Upper lobe of right lung (tissue), 1 donor: ENCODE measurements around the gene PRORP. TPM values are rescaled to one million over a fixed set of nuclear protein-coding genes. Genes with fewer than 3 reads are reported as not detected.

Source experiments
- ATAC-seq: fragments of 200-7000 bp; cut with Tn5 transposase; one replicate; pipeline ENCODE4 v1.9.1; 2020; ENCODE audit warnings: mild to moderate bottlenecking, moderate library complexity
- DNase-seq: peaks from one replicate; pipeline ENCODE4 v3.0.0-alpha.2; 2020
- H3K27ac ChIP-seq: fragments of 200-600 bp; one replicate; pipeline ENCODE4 v1.8.0; 2022
- H3K27me3 ChIP-seq: fragments of 200-600 bp; one replicate; pipeline ENCODE4 v1.8.0; 2022; ENCODE audit warnings: mild to moderate bottlenecking
- H3K36me3 ChIP-seq: fragments of 200-600 bp; one replicate; pipeline ENCODE4 v1.8.0; 2022
- H3K4me1 ChIP-seq: fragments of 200-600 bp; one replicate; pipeline ENCODE4 v1.8.0; 2022
- H3K4me3 ChIP-seq: fragments of 200-600 bp; one replicate; pipeline ENCODE4 v1.8.0; 2022; ENCODE audit warnings: mild to moderate bottlenecking
- H3K9me3 ChIP-seq: fragments of 200-600 bp; one replicate; pipeline ENCODE4 v1.8.0; 2022
- CTCF ChIP-seq: fragments of 200-600 bp; IDR thresholded peaks from one replicate; pipeline ENCODE4 v1.8.0; 2022; ENCODE audit warnings: antibody characterized with exemption
- intact Hi-C: fragments of 100-400 bp; cut with DNase I; formaldehyde crosslinking; loops from one replicate; pipeline ENCODE4 v1.11.0; 2022
- total RNA-seq: library from RNA; stranded (reverse); fragmentation: NEBNext Ultra II Directional; extraction: Animal tissue kit (Norgen Biotek cat#: 25700); gene quantifications from one replicate; pipeline ENCODE4 v1.2.1, GENCODE V29; 2021
- donor health status: DM: no; HTN: yes; CAD: no; lungs with severe emphysema.

The PRORP gene
- total RNA-seq, 1 donor from 2014 or later, result 22.2 TPM

- DNase-seq, result no peak
- Histone ChIP-seq H3K27me3 (no peaks in the 10 kb centered on the region), H3K4me1 (peaks cover 19% of the 10 kb centered on the region), H3K36me3 (no peaks in the 10 kb centered on the region), H3K9me3 (no peaks in the 10 kb centered on the region), H3K27ac (no peak overlapping the region), H3K4me3 (no peak overlapping the region)
- intact Hi-C loops, result no loop called here
- peak; percentile 41 for ATAC-seq
- TF ChIP-seq CTCF, result no peak
These were observed 37.5 kb downstream of the PRORP start for GRCh38 chr14:35159742-35160409.

DNA sequence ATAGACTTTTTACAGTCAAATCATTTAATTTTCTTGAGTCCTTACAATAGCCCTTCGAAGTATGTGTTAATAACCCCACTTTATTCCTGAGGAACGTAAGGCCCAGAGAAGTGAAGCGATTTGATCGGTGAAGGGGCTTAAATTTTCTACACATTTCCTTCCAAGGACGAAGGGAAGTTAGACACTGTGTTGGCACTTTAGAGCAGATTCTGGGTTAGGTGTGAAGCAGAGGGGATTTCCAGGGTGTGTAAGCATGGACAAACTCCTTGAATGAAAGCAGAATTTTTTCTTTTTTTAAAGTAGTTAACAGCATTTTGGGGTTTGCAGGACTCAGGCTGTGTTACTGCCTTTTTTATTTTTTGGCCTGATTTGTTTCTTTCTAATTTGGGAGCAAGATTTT, 38.9 kb downstream of the PRORP start:
- no peak overlapping the region for H3K27ac ChIP-seq
- H3K4me3 ChIP-seq, result no peak overlapping the region
- no peaks in the 10 kb centered on the region for H3K36me3 ChIP-seq
- intact Hi-C loops, result no loop called here
- no peaks in the 10 kb centered on the region for H3K27me3 ChIP-seq
- no peak for DNase-seq
- peaks cover 9% of the 10 kb centered on the region for H3K4me1 ChIP-seq
- no peaks in the 10 kb centered on the region for H3K9me3 ChIP-seq
- no peak for TF ChIP-seq CTCF
- ATAC-seq, result no peak

DNA sequence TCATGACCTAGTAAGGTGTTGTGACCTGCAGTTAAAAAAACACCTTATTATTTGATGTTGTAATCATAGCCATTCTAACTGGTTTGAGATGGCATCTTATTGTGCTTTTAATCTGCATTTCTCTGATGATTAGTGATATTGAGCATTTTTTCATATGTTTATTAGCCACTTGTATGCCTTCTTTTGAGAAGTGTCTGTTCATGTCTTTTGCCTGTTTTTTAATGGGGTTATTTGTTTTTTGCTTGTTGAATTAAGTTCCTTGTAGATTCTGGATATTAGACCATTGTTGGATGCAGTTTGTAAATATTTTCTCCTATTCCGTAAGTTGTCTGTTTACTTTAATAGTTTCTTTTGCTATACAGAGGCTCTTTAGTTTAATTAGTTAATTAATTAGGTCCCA, 41.0 kb downstream of the PRORP start:
- no peaks in the 10 kb centered on the region for H3K9me3 ChIP-seq
- peaks cover 9% of the 10 kb centered on the region for H3K4me1 ChIP-seq

DNA sequence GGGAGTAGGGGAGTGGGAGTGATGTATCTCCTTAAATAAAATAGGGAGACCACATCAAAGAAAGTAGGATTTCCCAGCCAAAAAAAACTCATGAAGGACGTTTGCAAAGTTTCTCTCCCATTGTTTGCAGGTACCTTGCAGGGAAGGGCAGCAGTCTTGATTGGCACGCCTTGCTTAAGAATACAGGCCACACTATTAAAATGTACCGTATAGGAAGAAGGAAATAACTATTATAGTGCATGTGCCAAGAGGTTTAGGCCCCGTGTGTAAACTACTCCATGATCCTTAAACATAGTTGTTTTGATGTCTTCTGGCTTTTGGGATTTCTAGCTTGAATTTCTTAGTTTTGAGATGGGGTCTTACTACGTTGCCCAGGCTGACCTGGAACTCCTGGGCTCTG, 42.5 kb downstream of the PRORP start:
- intact Hi-C loops, result no loop called here
- Histone ChIP-seq H3K9me3 (no peaks in the 10 kb centered on the region), H3K4me1 (peaks cover 4% of the 10 kb centered on the region), H3K27ac (no peak overlapping the region), H3K36me3 (no peaks in the 10 kb centered on the region), H3K4me3 (no peak overlapping the region), H3K27me3 (no peaks in the 10 kb centered on the region)
- no peak for ATAC-seq
- TF ChIP-seq CTCF, result no peak
- no peak for DNase-seq

More for the DNA sequence above, 41.0 kb downstream of the PRORP start:
- TF ChIP-seq CTCF, result no peak
- Histone ChIP-seq H3K4me3 (no peak overlapping the region), H3K27me3 (no peaks in the 10 kb centered on the region), H3K36me3 (no peaks in the 10 kb centered on the region), H3K27ac (no peak overlapping the region)
- no peak for DNase-seq
- ATAC-seq, result no peak
- intact Hi-C loops, result no loop called here

DNA sequence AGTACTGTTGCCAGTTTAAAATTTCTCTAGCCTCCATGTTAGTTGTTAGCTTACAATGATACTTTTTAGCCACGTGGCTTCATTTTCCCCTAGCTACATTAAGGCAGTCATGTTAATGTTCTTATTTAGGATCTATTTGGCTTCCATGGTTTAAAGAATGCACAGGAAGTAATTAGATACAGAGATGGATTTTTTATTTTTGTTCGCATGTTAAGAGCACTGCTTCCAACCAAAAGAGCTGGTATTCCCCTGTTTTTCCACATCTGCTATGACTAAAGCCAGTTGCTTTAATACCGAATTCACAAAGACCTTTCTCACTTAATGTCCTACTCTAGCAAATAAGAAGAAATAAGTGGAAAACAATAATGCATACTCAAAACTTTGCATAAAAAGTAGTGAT, 45.1 kb downstream of the PRORP start:
- Histone ChIP-seq H3K4me3 (no peak overlapping the region), H3K9me3 (no peaks in the 10 kb centered on the region), H3K36me3 (no peaks in the 10 kb centered on the region), H3K27ac (no peak overlapping the region), H3K4me1 (no peaks in the 10 kb centered on the region), H3K27me3 (no peaks in the 10 kb centered on the region)
- TF ChIP-seq CTCF, result no peak
- intact Hi-C loops, result no loop called here
- DNase-seq (no peak), ATAC-seq (no peak)

Other genes starting within 250 kb of the PRORP start
- 35.9 TPM for gene BAZ1A, start 247.2 kb upstream of the PRORP start, total RNA-seq
- gene SRP54, start 139.6 kb upstream of the PRORP start, total RNA-seq, result 47.5 TPM
- 117 TPM for gene FAM177A1, start 76.3 kb upstream of the PRORP start, total RNA-seq
- 34.2 TPM for gene PPP2R3C, start 562 bp upstream of the PRORP start, total RNA-seq
- gene PSMA6, start 169.8 kb downstream of the PRORP start, total RNA-seq, result 157 TPM